HT1080 (cell line): ENCODE data around the gene TTC7B. TPM values are rescaled to one million over a fixed set of nuclear protein-coding genes. Genes with fewer than 3 reads are reported as not detected.

ENCODE experiments used
- DNase-seq: peaks from one replicate; pipeline ENCODE4 v3.0.0-alpha.2; 2015; ENCODE audit warnings: low read depth
- total RNA-seq: library from RNA; depleted of rRNA; stranded (reverse); fragments of >200 nt; shearing (Covaris generic); gene quantifications from 2 replicates; pipeline ENCODE4 v1.2.3, GENCODE V29; 2014

Gene TTC7B
- total RNA-seq, 1 experiment from 2014 or later: 44.8 TPM

DNA sequence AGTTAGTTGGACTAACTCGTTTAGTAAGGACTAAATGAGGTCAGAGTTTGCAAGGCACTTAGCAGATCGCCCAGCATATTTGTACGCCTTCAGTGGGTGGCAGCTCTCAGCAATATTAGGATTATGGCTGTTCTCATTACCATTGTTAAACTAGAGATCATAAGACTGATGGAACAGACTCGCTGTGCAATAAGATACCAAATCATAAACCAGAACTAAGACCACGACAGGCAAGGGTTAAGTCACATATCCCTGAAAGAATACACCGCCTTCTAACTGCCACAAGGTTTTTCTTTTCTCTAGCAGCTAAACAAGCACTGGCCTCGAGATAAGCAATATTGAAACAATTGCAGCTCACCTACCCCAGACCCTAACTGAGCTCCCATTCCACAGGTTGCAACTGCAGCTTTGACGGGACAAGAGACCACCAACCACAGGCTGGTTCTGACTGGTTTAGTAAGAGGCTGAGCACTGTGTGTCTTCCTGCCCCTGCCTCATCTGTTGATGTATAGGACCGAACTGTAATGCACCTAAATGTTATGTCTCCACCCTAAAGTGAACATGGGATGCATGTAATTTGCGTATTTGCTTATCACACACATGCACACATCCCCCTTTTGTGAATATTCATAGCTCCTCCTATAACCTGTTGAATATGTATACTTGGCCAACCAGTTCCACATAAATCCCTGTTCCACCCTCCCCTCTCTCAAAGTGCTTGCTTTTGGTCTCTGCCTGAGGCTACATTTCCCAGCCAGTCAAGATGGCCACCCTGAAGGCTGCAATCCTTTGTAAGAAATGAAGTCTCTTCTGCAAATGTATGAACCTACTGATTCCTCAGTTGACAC is 266.2 kb downstream of the TTC7B start:
- DNase-seq: no peak

- DNase-seq: no peak
Measured at GRCh38 chr14:90548455-90548854, 267.8 kb downstream of the TTC7B start.

- DNase-seq: no peak
Measured at GRCh38 chr14:90547968-90548367, 268.3 kb downstream of the TTC7B start.

GRCh38 chr14:90547250-90547649 is 269.0 kb downstream of the TTC7B start:
- no peak for DNase-seq

- no peak for DNase-seq
Measured at GRCh38 chr14:90546767-90547166, 269.5 kb downstream of the TTC7B start.

GRCh38 chr14:90545966-90546751 is 270.1 kb downstream of the TTC7B start:
- no peak for DNase-seq

DNA sequence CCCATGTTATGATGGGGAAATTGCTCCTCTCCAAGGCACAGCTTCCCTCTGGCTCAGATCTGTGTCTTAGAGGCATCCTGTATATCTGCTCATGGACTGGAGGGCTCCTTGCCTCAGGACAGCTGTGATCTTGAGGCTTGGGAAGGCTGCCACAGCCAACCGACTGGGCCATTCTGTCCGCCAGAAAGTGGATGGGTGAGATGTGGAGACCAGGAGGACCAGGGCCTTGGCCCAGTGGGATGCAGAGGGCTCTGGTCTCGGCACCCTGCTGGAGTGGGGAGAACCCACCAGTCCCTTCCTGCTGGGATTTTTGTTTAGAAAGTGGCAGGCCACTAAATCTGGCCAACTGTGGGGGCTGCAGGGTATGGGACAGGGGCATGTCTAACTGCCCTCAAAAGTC is 270.8 kb downstream of the TTC7B start:
- no peak for DNase-seq

- no peak for DNase-seq
Measured at GRCh38 chr14:90544971-90545370, 271.3 kb downstream of the TTC7B start.

GRCh38 chr14:90544566-90544965 is 271.7 kb downstream of the TTC7B start:
- DNase-seq: no peak

DNA sequence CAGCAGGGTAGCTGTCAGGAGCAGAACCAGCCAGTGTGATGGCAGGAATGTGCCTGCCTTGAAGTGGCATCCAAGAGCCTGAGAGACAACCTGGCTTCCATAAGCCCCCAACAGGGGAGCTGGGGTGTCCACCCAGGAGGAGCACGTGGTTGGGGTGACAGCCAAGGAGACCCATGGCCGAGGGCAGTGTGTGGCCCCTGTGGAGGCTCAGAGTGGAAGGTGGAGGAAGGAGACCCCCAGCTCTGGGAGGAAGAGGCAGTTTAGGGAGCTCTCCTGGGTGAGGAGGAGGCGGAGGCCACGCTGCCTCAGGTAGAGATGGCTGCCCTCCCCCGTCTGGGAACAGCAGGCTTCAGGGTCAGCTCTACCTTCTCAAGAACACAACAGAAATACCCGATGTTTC is 272.4 kb downstream of the TTC7B start:
- DNase-seq: no peak

DNA sequence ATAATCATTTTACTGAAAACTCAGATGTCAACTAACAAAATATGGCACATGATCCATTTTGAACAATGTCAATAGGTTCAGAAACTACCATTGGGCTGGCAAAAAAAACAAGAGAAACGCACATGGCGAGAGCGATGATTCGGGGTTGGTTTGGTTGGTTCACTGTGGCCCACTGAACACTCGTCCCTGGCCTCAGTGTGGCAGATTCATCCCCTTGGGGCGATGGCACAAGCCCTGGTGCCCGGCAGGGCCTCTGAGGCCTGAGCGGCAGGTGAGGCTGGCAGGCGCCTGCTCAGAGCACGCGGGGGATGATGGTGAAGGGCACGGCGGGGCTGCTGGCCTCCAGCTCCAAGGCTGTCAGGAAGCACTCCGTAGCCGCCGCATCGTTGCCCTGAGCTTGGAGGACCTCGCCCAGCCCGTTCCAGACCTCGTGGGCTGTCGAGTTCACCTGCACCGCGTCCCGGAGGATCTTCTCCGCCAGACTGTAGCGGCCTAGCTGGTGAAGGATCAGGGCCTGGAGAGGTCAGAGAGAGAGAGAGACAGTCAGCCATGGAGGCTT is 275.1 kb downstream of the TTC7B start:
- no peak for DNase-seq

- DNase-seq: no peak
Measured at GRCh38 chr14:90540437-90540836, 275.8 kb downstream of the TTC7B start.

- DNase-seq: no peak
Measured at GRCh38 chr14:90539996-90540395, 276.2 kb downstream of the TTC7B start.

GRCh38 chr14:90539496-90539775 is 276.8 kb downstream of the TTC7B start:
- DNase-seq: no peak

DNA sequence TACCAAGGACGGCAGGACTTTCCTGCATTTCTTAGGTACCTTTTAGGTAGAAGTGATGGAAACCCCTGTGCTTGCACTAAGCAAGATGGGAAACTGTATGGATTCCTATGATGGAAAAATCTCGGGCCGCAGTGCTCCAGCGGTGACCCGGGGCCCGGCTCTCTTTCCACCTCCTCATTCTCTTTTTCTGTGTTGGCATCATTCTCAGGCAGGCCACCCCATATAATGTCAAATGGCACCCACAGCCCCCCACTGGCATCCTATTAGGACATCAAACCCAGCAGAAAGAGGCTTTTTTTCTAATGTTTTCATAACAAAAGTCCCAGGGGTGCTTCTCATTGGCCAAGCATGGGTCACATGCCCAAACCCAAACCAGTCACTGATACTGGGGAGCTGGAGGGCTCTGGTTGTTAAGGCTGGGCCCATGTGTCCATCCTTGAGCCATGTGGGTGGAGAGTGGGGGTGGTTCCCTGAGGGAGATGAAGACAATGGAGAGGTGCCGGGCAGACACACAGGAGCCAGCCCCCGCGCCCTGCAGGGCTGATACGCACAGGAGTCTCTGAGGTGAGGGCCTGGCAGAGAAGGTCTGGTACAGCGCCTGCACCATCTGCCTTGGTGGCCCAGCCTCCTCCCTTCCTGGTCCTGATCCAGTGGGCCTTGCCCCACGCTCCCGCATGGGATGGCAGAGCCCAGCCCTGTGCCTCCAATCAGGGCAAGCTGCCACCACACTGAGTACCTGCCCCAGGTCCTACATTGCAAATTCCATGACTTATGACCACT is 277.3 kb downstream of the TTC7B start:
- DNase-seq: no peak

DNA sequence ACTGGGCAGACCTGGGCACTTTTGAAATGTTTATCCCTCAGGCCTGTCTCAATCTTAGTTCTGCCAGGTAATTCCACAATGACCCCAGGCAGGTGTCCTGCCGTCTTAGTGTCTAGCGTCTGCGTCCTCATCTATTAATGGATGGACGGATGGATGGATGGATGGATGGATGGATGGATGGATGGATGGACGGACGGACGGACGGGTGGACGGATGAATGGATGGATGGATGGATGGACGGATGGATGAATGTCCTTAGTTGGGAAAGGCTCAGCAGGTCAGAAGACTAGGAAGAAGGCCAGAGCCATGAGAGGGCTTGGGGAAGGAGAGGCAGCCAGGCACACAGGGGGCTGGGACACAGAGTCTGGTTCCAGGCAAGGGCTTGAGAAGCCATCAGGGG is 278.1 kb downstream of the TTC7B start:
- DNase-seq: no peak

DNA sequence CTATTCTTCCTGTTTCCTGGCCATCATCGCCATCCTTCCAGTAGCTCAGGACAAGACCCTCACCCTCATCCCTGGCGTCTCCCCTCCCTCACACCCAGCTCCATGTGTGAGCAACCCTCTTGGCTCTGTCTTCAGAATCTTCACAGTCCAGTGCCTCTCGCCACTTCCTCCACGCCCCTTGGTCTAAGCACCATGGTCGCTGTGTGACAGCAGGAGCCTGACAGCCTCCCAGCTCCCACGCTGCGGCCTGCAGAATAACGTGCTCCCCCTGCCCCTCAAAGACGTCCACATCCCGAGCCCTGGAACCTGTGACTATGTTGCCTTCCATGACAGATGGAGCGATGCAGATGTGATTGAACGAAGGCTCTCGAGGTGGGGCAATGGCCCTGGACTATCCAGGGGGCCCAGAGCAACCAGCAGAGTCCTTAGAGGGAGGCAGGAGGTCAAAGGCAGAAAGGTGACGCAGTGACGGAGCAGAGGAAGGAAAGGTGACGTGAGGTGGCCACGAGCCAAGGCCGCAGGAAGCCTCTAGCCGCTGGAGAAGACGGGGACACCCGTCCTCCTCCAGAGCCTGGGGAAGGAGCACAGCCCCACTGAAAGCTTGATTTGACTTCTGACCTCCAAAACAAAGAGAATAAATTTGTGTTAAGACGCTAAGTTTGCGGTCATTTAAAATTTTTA is 279.6 kb downstream of the TTC7B start:
- no peak for DNase-seq

DNA sequence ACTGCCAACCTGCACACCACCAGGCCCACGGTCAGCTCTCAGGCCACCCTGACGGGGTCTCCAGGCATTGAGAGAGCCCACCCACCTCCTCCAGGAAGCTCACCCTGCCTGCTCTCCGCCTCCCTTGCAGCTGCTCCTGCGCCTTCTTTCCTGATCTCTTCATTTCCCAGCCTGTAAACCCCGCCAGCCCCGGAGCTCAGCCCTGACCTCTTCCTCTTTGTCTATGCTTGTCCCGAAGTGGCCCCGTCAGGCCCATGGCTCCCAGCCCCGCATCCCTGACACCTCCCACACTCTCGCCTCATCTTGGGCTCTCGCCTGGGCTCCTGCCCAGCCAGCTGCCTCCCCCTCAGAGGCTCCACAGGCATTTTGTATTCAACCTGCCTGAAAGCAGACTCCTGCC is 280.1 kb downstream of the TTC7B start:
- no peak for DNase-seq

DNA sequence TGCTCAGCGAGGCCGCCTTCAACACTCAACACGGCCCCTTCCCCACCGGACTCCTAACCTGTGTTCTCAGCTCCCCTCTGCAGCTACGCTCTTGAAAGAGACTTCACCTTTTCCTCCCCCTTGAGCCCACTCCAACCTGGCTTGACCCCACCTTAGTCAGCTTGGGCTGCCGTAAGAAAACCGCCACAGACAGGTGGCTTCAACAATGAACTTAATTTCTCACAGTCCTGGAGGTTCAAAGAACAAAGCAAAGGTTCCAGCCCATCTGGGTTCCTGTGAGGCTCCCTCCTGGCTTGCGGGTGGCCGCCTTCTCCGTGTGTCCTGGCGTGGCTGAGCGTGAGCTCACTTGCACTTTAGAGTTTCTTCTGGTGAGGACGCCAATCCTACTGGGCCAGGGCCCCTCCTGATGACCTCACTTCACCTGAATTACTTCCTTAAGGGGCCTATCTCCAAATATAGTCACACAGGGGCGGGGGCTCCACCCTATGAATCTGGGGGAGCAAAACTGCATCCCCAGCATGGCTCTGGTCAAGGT is 280.6 kb downstream of the TTC7B start:
- no peak for DNase-seq

GRCh38 chr14:90534838-90535555 is 281.2 kb downstream of the TTC7B start:
- no peak for DNase-seq
